ENCODE data around the gene C11orf16. TPM values are rescaled to one million over a fixed set of nuclear protein-coding genes. Genes with fewer than 3 reads are reported as not detected.

C11orf16 gene
- total and polyA plus RNA-seq, 2 of the 4 experiments (the other 2 are of a cell fraction): not detected

- H4K91ac ChIP-seq (ENCODE audit: insufficient read depth, low read depth, low read length): no peak overlapping the region
- H3K4me3 ChIP-seq (ENCODE audit: insufficient read depth, low read depth, low read length): no peak overlapping the region
- ATAC-seq (ENCODE audit: low read depth) (no peak), DNase-seq (no peak)
- no peak overlapping the region for H2BK5ac ChIP-seq (ENCODE audit: low read depth, low read length, poor library complexity, severe bottlenecking)
- TF ChIP-seq MAZ (IDR thresholded peaks at IDR 0.05; ENCODE audit: borderline replicate concordance, low read depth, low read length) (no peak), MXI1 (IDR thresholded peaks at IDR 0.05; ENCODE audit: borderline replicate concordance, low read depth, low read length) (no peak), FOS (IDR thresholded peaks at IDR 0.05; ENCODE audit: low read depth, low read length) (no peak), POLR2A (IDR thresholded peaks at IDR 0.05; ENCODE audit: low read depth, low read length) (no peak), CEBPB (IDR thresholded peaks at IDR 0.05; ENCODE audit: low read depth, low read length) (no peak)
- TF ChIP-seq, protein P1, sequence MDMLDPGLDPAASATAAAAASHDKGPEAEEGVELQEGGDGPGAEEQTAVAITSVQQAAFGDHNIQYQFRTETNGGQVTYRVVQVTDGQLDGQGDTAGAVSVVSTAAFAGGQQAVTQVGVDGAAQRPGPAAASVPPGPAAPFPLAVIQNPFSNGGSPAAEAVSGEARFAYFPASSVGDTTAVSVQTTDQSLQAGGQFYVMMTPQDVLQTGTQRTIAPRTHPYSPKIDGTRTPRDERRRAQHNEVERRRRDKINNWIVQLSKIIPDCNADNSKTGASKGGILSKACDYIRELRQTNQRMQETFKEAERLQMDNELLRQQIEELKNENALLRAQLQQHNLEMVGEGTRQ (IDR thresholded peaks at IDR 0.05; ENCODE audit: low read depth, low read length): no peak
- H2BK15ac ChIP-seq (ENCODE audit: low read depth, low read length): no peak overlapping the region
- WGBS, 2 experiments (ENCODE audit: extremely low coverage in 2 of 2, insufficient read length in 1 of 2): 30% methylated on average over 1 of the region's 8 CpGs; no CpG with 5 or more reads in 1 of the 2 experiments
- no peak overlapping the region for H2AK9ac ChIP-seq (replicated peaks; ENCODE audit: low read depth, low read length, poor library complexity)
- peaks cover 3% of the 10 kb centered on the region; the same call in 1 of the 2 replicates for H3K4me1 ChIP-seq (ENCODE audit: control insufficient read depth, insufficient read depth, low read length)
- H4K5ac ChIP-seq (ENCODE audit: low read depth, low read length): no peak overlapping the region
- H3K4me2 ChIP-seq (ENCODE audit: low read depth, low read length): no peak overlapping the region
- in situ Hi-C loops (cut with MboI; ENCODE audit: low sequenced_read_pairs): no loop called here
- no peak overlapping the region for H3K56ac ChIP-seq (ENCODE audit: extremely low read depth, insufficient read depth, low read length)
- H4K20me1 ChIP-seq (ENCODE audit: insufficient read depth, low read length): no peaks in the 10 kb centered on the region
- ChIA-PET POLR2A (ENCODE audit: unreplicated experiment) (no interaction called here), CTCF (interaction anchor here (1.6 to 1.8 kb wide), 2 partner anchors 8 to 27 kb away, joined by 5 to 6 read pairs; no protein-coding TSS in a partner anchor)
- no TSS peak for BruUV-seq (replicated peaks)
- no peaks in the 10 kb centered on the region for H3K27me3 ChIP-seq (ENCODE audit: control insufficient read depth, insufficient read depth, low read length)
- H4K8ac ChIP-seq (ENCODE audit: low read depth in 2 of 2, low read length in 2 of 2): no peak overlapping the region; a peak in 1 of 4 replicates
- dilution Hi-C loops (cut with HindIII; ENCODE audit: low sequenced_read_pairs, unreplicated experiment): no loop called here
- no peak overlapping the region for H2BK120ac ChIP-seq (ENCODE audit: low read depth, low read length)
- no peaks in the 10 kb centered on the region for H3K36me3 ChIP-seq (ENCODE audit: control insufficient read depth, insufficient read depth, low read length)
- H3K27ac ChIP-seq (ENCODE audit: insufficient read depth, low read length): no peak overlapping the region
- H3K79me1 ChIP-seq (ENCODE audit: low read depth in 1 of 2, low read length in 2 of 2): no peaks in the 10 kb centered on the region
- H3K14ac ChIP-seq (replicated peaks; ENCODE audit: low read depth, low read length): 0 out of 2 replicates have a peak overlapping the region, but pooled peaks have one; percentile 35
- H2BK20ac ChIP-seq (ENCODE audit: low read depth, low read length): no peak overlapping the region
- H2AFZ ChIP-seq (replicated peaks; ENCODE audit: low read length, poor library complexity): no peak overlapping the region
- no peak overlapping the region for H3K9ac ChIP-seq (ENCODE audit: low read depth, low read length)
- 0 out of 2 replicates have a peak overlapping the region, but pooled peaks have one; percentile 17 for H3K4ac ChIP-seq (ENCODE audit: low read depth, low read length)
- no peaks in the 10 kb centered on the region for H3K9me3 ChIP-seq (ENCODE audit: control insufficient read depth, insufficient read depth, low read length)
- no peak overlapping the region for H3K18ac ChIP-seq (ENCODE audit: low read depth, low read length)
- H3K9me1 ChIP-seq (ENCODE audit: insufficient read depth, low read length): no peaks in the 10 kb centered on the region
- intact Hi-C loops (cut with micrococcal nuclease): no loop called here
- no peak overlapping the region; the same call in 1 of the 2 replicates for H3K23ac ChIP-seq (ENCODE audit: low read depth, low read length)
- no peak overlapping the region for H2AK5ac ChIP-seq (ENCODE audit: low read depth, low read length)
Observed at GRCh38 chr11:8941341-8942103, 8.8 kb upstream of the C11orf16 start.

Data from IMR-90 (cell line).